Fibroblast of skin of left quadriceps (primary cell): ENCODE measurements around the gene AKAP3.

Experiments
- DNase-seq, 2 experiments: peaks; one replicate each; pipeline ENCODE4 v3.0.0-alpha.2; 2013; ENCODE audit warnings: low read depth in 2 of 2

AKAP3 gene

DNA sequence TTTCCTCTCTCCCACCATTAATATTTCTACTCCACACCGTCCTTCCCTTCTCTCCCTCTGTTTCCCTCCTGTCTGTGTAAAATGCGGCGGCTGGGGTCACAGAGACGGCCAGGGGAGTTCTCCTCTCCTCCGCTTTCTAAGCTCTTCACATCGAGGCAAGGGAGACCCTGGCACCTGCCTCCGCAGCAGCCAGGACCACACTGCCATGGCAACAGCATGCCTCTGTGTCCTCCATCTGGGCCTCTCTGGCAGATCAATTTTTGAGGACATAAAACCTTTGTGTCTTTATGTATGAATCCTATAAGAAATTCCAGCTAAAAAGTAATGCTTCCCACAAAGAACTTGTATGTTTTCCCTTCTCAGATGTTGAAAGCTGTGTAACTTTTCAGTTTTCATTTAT is 45.4 kb downstream of the AKAP3 start:
- DNase-seq: no peak

DNA sequence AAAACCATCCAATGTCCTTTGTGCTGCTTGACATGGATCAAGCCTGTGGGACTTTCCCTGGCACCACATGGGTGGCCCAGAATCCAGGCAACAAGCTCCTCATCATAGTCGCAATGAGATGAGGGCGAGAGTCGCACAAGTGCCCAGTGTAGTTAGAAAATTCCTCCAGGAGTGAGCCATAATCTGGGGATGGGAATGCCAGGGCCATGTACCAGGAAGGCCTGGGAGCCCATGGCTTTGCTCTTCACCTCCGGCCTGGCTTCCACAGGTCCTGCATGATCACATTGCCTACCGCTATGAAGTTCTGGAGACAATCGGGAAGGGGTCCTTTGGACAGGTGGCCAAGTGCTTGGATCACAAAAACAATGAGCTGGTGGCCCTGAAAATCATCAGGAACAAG is 53.0 kb downstream of the AKAP3 start:
- no peak for DNase-seq

DNA sequence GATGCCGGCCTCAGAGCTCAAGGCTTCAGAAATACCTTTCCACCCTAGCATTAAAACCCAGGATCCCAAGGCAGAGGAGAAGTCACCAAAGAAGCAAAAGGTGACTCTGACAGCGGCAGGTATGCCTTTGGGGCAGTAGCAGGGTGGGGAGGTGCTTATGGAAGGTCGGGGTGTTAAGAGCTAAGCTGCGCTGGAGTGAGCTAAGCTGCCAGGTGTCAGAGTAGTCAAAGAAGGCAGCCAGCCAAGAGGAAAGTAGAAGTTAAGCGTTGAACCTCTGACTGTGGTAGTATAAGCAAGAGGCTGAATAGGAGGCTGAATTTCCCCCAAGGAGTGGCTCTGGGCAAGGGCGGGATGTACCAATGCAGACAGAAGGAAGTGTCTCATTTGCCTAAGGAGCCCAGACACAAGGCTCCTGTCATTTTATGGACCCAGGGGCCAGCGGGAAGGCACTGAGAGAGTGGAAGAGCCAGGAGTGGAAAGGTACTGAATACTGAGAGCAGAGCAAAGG is 57.6 kb downstream of the AKAP3 start:
- DNase-seq: no peak

DNA sequence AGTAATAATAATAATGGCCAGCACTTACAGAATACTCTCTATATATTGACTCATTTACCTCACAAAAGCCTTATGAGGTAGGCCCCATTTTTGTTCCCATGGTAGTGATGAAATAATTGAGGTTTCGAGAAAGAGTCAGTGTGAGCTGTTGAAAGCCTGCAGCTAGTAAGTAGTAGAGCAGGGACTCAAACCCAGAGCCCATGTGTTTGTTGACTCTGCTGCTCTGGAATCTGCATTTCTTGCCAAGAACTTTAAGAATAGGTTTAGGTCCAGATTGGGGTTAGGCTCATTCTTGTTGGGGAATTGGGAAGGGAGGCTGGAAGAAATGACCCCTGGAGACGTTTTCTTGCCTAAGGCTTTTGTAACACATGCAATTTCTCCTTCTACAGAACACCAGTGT is 58.9 kb downstream of the AKAP3 start:
- no peak for DNase-seq

DNA sequence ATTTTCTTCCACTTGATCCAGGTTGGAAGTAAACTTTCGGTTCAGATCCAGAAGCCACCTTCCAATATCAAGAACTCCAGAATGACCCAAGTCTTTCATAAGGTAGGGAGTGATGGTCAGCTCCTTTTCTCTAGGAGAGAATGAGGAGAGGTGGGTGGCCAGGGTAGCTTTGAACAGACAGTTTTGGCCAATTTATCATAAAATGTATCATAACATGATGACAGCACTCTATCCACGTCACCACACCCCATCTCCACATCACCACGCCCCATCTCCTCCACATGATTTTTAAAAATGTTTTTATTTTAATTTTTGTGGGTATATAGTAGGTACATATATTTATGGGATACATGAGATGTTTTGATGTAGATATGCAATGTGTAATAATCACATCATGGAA is 59.9 kb downstream of the AKAP3 start:
- no peak for DNase-seq

DNA sequence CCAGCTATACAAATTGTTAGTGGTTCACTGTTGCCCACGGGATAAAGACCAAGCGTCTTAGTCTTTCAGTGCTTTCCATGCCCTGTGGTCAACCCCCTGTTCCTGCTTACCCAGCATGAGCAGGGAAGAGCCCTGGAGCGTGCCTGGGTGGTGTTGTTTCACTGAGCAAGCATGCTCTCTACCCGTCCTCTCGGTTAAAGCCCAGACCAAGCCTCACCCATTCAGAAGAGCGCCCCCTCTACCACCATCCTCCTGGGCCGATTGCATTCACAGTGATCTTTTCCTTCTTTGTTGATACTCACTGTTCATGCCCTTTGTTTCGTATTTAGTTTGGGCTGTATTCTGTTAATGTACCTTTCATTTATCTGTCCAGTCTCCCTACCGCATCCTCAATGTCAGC is 61.7 kb downstream of the AKAP3 start:
- DNase-seq: no peak

DNA sequence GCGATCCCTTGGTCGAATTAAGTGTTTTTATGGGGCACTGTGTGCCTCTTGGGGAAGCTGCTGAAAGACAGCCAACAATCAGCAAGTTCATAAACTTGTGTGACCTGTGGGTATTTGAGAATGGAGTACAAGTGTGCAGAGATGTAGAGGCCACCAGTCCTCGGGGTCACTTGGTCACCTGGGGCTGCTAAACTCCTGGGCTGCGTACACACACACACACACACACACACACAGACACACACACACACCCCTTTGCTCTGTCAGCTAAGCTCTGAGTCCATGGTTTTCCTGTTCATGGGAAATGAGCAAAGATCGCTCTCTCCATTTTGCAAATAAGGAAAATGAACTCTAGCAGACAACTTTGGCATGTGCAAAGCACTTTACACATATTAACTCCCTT is 62.4 kb downstream of the AKAP3 start:
- no peak for DNase-seq

DNA sequence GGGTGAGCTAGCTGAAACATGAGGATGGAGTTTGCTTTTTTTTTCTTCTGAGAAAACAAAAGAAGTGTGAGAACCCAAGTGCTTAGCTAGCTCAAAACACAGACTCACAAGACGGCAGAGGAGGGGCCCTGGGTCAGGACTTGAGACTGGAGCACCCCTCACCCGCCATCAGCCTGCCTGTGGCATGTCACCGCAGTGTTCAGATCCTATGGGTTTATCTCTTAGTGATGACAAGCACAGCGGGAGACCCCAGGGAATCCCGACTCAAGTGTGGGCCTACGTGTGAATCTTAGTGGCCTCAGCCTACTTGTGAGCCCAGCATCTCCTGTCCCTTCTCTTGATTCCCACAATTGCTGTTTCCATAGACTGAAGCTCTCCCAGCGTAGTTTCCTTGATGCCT is 64.0 kb downstream of the AKAP3 start:
- no peak for DNase-seq

DNA sequence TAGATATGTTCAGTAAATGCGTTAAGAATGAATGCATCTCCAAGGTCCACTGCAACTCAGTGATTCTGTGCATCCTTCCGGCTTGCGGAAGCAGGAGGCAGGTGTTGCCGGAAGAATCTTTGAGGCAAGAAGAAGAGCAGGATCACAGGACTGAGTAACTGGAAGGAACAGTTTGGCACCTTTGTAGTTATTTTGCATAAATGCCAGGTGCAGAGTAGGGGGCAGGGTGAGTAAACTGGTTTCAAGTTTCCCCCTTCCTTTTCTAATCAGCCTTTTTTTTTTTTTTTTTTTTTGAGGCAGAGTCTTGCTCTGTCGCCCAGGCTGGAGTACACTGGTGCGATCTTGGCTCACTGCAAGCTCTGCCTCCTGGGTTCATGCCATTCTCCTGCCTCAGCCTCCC is 64.6 kb downstream of the AKAP3 start:
- no peak for DNase-seq

DNA sequence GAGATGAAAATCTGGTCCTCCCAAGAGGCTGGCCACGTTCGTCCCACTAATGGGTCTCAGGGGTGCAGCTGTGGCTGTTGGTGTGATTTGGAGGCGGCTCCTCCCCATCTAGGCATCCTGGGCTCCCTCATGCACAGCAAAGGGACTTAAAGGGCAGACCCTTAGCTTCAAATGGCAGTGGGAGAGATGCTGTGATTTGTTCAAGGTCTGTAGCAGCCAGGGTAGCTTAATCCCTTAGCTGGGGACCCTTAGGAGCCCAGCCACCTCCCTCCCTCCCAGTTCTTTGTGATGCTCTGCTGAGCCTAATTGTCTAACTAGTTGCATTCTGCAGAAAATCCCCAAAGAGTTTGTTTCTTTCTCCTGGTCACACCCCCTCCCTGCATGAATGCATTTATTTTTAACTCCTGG is 68.6 kb downstream of the AKAP3 start:
- no peak for DNase-seq

DNA sequence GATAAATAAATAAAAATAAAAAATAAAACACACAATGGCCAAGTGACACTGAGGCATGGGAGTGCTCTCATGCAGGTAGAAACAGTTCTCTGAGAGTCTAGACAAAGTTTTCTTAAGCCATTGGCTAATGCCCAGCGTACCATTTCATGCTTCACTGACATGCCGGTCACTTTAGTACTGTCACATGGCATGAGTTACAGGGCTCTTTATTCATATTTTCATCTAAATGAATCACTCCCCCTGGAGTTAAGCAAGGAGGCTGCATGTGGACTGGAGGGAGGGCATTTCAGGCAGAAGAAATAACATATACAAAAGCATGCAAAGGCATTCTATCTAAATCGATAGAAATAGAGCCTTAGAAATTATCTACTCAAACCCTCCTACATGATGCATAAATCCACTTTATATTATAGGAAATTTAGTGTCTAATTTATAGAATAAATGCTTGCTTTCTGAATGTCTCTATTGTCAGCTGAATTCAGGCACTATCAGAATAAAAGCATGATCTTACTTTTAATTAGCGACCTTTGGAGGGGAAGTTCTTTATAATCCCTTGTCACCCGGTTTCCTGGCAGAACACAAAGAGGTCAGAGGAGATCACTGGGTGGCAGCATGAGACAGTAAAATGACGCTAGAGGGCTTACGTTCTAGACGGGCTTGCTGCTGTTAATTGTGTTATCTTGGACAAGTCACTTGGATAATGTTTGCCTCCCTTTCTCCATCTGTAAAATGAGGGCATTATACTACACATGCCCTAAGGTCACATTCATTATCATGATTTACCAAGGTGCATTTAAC is 69.3 kb downstream of the AKAP3 start:
- DNase-seq: no peak

DNA sequence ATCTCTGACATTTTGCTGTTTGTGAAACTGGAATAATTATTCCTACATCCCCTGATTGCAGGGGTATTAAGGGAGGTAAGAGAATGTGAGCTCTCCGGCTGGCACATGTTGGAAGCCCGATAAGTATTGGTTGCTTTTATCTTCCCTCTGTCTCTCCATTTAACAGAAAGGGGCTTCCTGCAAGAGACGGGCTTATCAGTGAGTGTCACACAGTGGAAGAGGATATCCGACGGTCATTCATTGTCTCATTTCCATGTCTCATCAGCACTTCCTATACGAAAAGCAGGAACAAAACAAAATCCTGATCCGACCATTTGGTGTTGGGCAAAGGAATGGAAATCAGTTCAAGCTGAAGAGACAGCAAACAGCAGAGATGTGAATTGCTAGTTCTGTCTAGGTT is 76.2 kb downstream of the AKAP3 start:
- DNase-seq: no peak

DNA sequence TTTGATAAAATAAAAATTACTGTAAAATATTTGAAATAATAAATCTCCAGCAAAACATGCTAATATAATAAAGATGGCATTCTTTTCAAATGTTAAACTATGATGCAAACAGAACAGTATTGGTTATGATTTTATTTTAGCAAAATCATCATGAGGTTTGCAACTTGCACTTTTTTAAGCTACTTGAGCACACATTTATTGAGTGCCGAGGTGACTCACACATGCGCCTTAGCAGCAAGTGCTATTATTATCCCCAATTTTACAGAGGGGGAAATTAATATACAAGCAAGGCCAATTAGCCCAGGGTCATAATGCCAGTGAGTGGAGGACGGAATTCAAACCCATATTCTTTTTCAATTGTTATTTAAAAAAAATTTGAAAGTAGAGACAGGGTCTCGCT is 79.6 kb downstream of the AKAP3 start:
- no peak for DNase-seq

DNA sequence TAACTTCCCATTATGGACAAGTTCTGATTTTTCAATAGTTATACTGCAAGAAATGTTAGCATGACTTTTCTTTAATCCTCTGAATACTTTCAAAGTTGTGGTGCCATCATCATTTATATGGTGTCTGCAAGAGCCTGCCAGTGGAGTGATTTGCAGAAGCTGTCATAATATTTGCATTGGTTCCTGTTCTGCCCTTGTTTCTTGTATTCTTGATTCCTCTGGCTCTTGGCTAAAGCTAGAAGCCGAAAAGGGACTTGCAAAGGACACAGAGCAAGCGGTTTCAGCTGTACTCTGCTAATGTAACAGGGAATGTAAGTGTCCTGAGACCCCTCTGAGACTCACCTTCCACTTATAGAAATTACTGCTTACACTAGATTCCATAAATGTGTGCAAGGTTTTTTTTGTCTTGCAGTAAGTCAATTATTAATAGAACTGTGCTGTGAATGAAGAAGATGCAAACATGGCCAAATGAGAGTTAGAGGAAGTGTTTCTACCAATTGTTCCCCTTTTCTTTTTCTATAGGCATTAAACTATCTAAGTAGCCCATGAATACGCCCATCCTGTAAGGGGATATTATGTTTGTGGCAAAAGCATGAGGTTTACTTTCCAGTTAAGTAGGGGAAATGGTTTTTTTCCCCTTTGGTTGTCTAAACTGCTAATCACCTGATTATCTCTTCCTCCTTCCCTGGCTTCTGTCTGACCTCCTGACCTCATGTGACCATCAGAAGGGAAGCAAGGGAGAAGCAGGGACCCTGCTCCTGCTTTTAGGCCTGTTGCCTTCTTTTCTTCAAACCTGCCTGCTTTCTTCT is 81.6 kb downstream of the AKAP3 start:
- no peak for DNase-seq

DNA sequence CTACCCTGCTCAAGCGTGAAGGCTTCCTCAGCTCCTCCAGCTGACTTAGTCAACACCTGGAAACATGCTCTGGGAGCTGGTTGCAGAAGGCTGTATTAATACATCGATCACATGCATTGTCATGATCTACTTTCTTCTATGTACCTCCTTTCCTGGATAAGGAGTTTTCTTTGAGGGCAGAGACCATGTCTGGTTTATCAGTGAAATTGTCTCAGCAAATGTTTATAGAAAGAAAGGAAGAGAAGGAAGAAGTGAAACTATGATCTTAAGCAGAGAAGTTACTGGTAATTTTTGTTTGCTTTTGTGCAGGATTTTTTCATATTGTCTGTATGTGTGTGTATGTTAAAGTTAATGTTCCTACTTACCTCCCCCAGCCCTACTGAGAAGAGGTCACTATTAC is 82.4 kb downstream of the AKAP3 start:
- DNase-seq: no peak
